ENCODE results near the gene MCC.
"Not testable (repeated sequence)": the region's sequence is repeated elsewhere in the genome, so short reads cannot be mapped to it uniquely, and the experiment has no call there.

Gene MCC

GRCh38 chr5:113427871-113428574 is 60.2 kb downstream of the MCC start:
- no peaks in the 10 kb centered on the region for H3K36me3 ChIP-seq (ENCODE audit: insufficient read depth, insufficient read length, low read length)
- no peak for TF ChIP-seq ZNF274 (IDR thresholded peaks at IDR 0.05; ENCODE audit: low read depth, low read length)
- no peak for TF ChIP-seq YY1 (IDR thresholded peaks at IDR 0.05; ENCODE audit: insufficient read depth, insufficient read length)
- no peak for TF ChIP-seq SUZ12 (IDR thresholded peaks at IDR 0.05; ENCODE audit: extremely low read depth, insufficient read depth, insufficient read length)
- no peak overlapping the region for H3K4me3 ChIP-seq (ENCODE audit: insufficient read length, low read depth)
- H3K9ac ChIP-seq (ENCODE audit: insufficient read length, low read depth), result no peak overlapping the region
- H3K27me3 ChIP-seq (ENCODE audit: insufficient read depth, insufficient read length), result no peaks in the 10 kb centered on the region
- no peak for DNase-seq (ENCODE audit: low read depth, low spot score)
- H3K4me1 ChIP-seq (ENCODE audit: insufficient read depth, insufficient read length), result no peaks in the 10 kb centered on the region
- H3K9me3 ChIP-seq (ENCODE audit: insufficient read depth, low read length), result no peaks in the 10 kb centered on the region

- TF ChIP-seq YY1 (IDR thresholded peaks at IDR 0.05; ENCODE audit: insufficient read depth, insufficient read length), result no peak
- TF ChIP-seq SUZ12 (IDR thresholded peaks at IDR 0.05; ENCODE audit: extremely low read depth, insufficient read depth, insufficient read length), result no peak
- TF ChIP-seq ZNF274 (IDR thresholded peaks at IDR 0.05; ENCODE audit: low read depth, low read length), result no peak
These were observed 62.3 kb downstream of the MCC start for GRCh38 chr5:113425909-113426308.

GRCh38 chr5:113421693-113422092 is 66.6 kb downstream of the MCC start:
- no peak overlapping the region for H3K9ac ChIP-seq (ENCODE audit: insufficient read length, low read depth)
- no peak for TF ChIP-seq YY1 (IDR thresholded peaks at IDR 0.05; ENCODE audit: insufficient read depth, insufficient read length)
- no peak for TF ChIP-seq SUZ12 (IDR thresholded peaks at IDR 0.05; ENCODE audit: extremely low read depth, insufficient read depth, insufficient read length)
- no peak for TF ChIP-seq ZNF274 (IDR thresholded peaks at IDR 0.05; ENCODE audit: low read depth, low read length)
- H3K4me3 ChIP-seq (ENCODE audit: insufficient read length, low read depth), result no peak overlapping the region
- no peak for DNase-seq (ENCODE audit: low read depth, low spot score)
- no peaks in the 10 kb centered on the region for H3K36me3 ChIP-seq (ENCODE audit: insufficient read depth, insufficient read length, low read length)
- no peaks in the 10 kb centered on the region for H3K4me1 ChIP-seq (ENCODE audit: insufficient read depth, insufficient read length)
- H3K27me3 ChIP-seq (ENCODE audit: insufficient read depth, insufficient read length), result no peaks in the 10 kb centered on the region
- H3K9me3 ChIP-seq (ENCODE audit: insufficient read depth, low read length), result no peaks in the 10 kb centered on the region

More at GRCh38 chr5:113425909-113426308, 62.3 kb downstream of the MCC start:
- Histone ChIP-seq H3K9ac (ENCODE audit: insufficient read length, low read depth) (no peak overlapping the region), H3K4me3 (ENCODE audit: insufficient read length, low read depth) (no peak overlapping the region), H3K9me3 (ENCODE audit: insufficient read depth, low read length) (no peaks in the 10 kb centered on the region), H3K36me3 (ENCODE audit: insufficient read depth, insufficient read length, low read length) (no peaks in the 10 kb centered on the region), H3K27me3 (ENCODE audit: insufficient read depth, insufficient read length) (no peaks in the 10 kb centered on the region), H3K4me1 (ENCODE audit: insufficient read depth, insufficient read length) (no peaks in the 10 kb centered on the region)
- no peak for DNase-seq (ENCODE audit: low read depth, low spot score)

- Histone ChIP-seq H3K36me3 (ENCODE audit: insufficient read depth, insufficient read length, low read length) (no peaks in the 10 kb centered on the region), H3K27me3 (ENCODE audit: insufficient read depth, insufficient read length) (no peaks in the 10 kb centered on the region), H3K4me1 (ENCODE audit: insufficient read depth, insufficient read length) (no peaks in the 10 kb centered on the region), H3K9me3 (ENCODE audit: insufficient read depth, low read length) (no peaks in the 10 kb centered on the region), H3K4me3 (ENCODE audit: insufficient read length, low read depth) (no peak overlapping the region), H3K9ac (ENCODE audit: insufficient read length, low read depth) (no peak overlapping the region)
- TF ChIP-seq YY1 (IDR thresholded peaks at IDR 0.05; ENCODE audit: insufficient read depth, insufficient read length) (no peak), ZNF274 (IDR thresholded peaks at IDR 0.05; ENCODE audit: low read depth, low read length) (no peak), SUZ12 (IDR thresholded peaks at IDR 0.05; ENCODE audit: extremely low read depth, insufficient read depth, insufficient read length) (no peak)
- no peak for DNase-seq (ENCODE audit: low read depth, low spot score)
These were observed 82.7 kb downstream of the MCC start for GRCh38 chr5:113405530-113405929.

GRCh38 chr5:113404269-113404668 is 84.0 kb downstream of the MCC start:
- no peak for TF ChIP-seq SUZ12 (IDR thresholded peaks at IDR 0.05; ENCODE audit: extremely low read depth, insufficient read depth, insufficient read length)
- TF ChIP-seq ZNF274 (IDR thresholded peaks at IDR 0.05; ENCODE audit: low read depth, low read length), result no peak
- TF ChIP-seq YY1 (IDR thresholded peaks at IDR 0.05; ENCODE audit: insufficient read depth, insufficient read length), result no peak
- Histone ChIP-seq H3K9ac (ENCODE audit: insufficient read length, low read depth) (no peak overlapping the region), H3K27me3 (ENCODE audit: insufficient read depth, insufficient read length) (no peaks in the 10 kb centered on the region), H3K36me3 (ENCODE audit: insufficient read depth, insufficient read length, low read length) (no peaks in the 10 kb centered on the region), H3K9me3 (ENCODE audit: insufficient read depth, low read length) (no peaks in the 10 kb centered on the region), H3K4me1 (ENCODE audit: insufficient read depth, insufficient read length) (no peaks in the 10 kb centered on the region), H3K4me3 (ENCODE audit: insufficient read length, low read depth) (no peak overlapping the region)
- no peak for DNase-seq (ENCODE audit: low read depth, low spot score)

- not testable (repeated sequence) for H3K27me3 ChIP-seq (ENCODE audit: insufficient read depth, insufficient read length); H3K9ac ChIP-seq (ENCODE audit: insufficient read length, low read depth)
These were observed 90.3 kb downstream of the MCC start for GRCh38 chr5:113397986-113398385.

GRCh38 chr5:113397046-113397445 is 91.2 kb downstream of the MCC start:
- H3K4me1 ChIP-seq (ENCODE audit: insufficient read depth, insufficient read length), result no peaks in the 10 kb centered on the region
- no peaks in the 10 kb centered on the region for H3K36me3 ChIP-seq (ENCODE audit: insufficient read depth, insufficient read length, low read length)
- no peak overlapping the region for H3K4me3 ChIP-seq (ENCODE audit: insufficient read length, low read depth)
- no peaks in the 10 kb centered on the region for H3K9me3 ChIP-seq (ENCODE audit: insufficient read depth, low read length)
- no peak for DNase-seq (ENCODE audit: low read depth, low spot score)
- H3K27me3 ChIP-seq (ENCODE audit: insufficient read depth, insufficient read length), result no peaks in the 10 kb centered on the region
- no peak overlapping the region for H3K9ac ChIP-seq (ENCODE audit: insufficient read length, low read depth)
- TF ChIP-seq YY1 (IDR thresholded peaks at IDR 0.05; ENCODE audit: insufficient read depth, insufficient read length) (no peak), SUZ12 (IDR thresholded peaks at IDR 0.05; ENCODE audit: extremely low read depth, insufficient read depth, insufficient read length) (no peak), ZNF274 (IDR thresholded peaks at IDR 0.05; ENCODE audit: low read depth, low read length) (no peak)

More at GRCh38 chr5:113397986-113398385, 90.3 kb downstream of the MCC start:
- H3K9me3 ChIP-seq (ENCODE audit: insufficient read depth, low read length); H3K4me1 ChIP-seq (ENCODE audit: insufficient read depth, insufficient read length); H3K4me3 ChIP-seq (ENCODE audit: insufficient read length, low read depth); DNase-seq (ENCODE audit: low read depth, low spot score); H3K36me3 ChIP-seq (ENCODE audit: insufficient read depth, insufficient read length, low read length): not testable (repeated sequence)
